ENCODE results near the gene ONECUT3.
A peak's percentile ranks its signal among the peaks of the same experiment; 100 is the strongest.

Gene ONECUT3

DNA sequence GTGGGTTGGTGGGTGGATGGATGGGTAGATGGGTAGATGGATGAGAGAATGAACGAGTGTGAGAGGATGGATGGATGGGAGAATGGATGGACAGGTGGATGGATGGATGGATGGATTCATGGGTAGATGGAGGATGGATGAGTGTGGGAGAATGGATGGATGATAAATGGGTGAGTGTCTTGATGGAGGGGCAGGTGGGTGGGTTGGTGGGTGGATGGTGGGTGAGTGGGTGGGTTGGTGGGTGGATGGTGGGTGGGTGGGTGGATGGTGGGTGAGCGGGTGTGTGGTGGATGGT, 35.4 kb upstream of the ONECUT3 start:
- DNase-seq, result no peak
- Histone ChIP-seq H3K4me3 (ENCODE audit: insufficient read depth in 1 of 2, low read depth in 1 of 2, low read length in 2 of 2) (no peak overlapping the region), H3K79me1 (replicated peaks; ENCODE audit: low read length, poor library complexity, severe bottlenecking) (no peaks in the 10 kb centered on the region), H3K27me3 (ENCODE audit: control insufficient read depth in 1 of 2, insufficient read depth in 1 of 2, low read length in 2 of 2) (peaks cover 49 to 61% of the 10 kb centered on the region in 2 experiments), H3K9me3 (ENCODE audit: control insufficient read depth, low read length) (peaks cover 8% of the 10 kb centered on the region), H3K4me1 (ENCODE audit: control insufficient read depth, insufficient read depth, low read depth, low read length) (peaks cover 5% of the 10 kb centered on the region), H3K27ac (ENCODE audit: low read length, poor library complexity, severe bottlenecking) (no peak overlapping the region), H3K4me2 (ENCODE audit: low read length, poor library complexity, severe bottlenecking) (no peak overlapping the region), H2BK5ac (ENCODE audit: low read depth, low read length, poor library complexity, severe bottlenecking) (no peak overlapping the region), H4K91ac (ENCODE audit: low read length) (no peak overlapping the region), H3K36me3 (ENCODE audit: control insufficient read depth in 1 of 2, insufficient read depth in 2 of 2, low read depth in 1 of 2, low read length in 2 of 2) (no peaks in the 10 kb centered on the region), H2BK15ac (ENCODE audit: low read depth, poor library complexity, severe bottlenecking) (no peak overlapping the region), H3K18ac (ENCODE audit: low read depth in 1 of 2, low read length in 2 of 2) (no peak overlapping the region), H3K9ac (ENCODE audit: low read length) (no peak overlapping the region), H2BK120ac (ENCODE audit: low read depth, low read length) (no peak overlapping the region), H3K23ac (ENCODE audit: low read length in 2 of 2) (no peak overlapping the region), H3K14ac (ENCODE audit: low read length in 2 of 2) (no peak overlapping the region), H2BK12ac (ENCODE audit: low read length in 2 of 2) (no peak overlapping the region), H2AK5ac (ENCODE audit: low read length, severe bottlenecking) (no peak overlapping the region), H4K8ac (ENCODE audit: low read length) (no peak overlapping the region), H2AFZ (ENCODE audit: low read depth, low read length) (no peak overlapping the region), H3K4ac (ENCODE audit: low read depth in 1 of 2, low read length in 2 of 2) (no peak overlapping the region)
- 61% methylated on average over 1 of the region's 2 CpGs for WGBS

DNA sequence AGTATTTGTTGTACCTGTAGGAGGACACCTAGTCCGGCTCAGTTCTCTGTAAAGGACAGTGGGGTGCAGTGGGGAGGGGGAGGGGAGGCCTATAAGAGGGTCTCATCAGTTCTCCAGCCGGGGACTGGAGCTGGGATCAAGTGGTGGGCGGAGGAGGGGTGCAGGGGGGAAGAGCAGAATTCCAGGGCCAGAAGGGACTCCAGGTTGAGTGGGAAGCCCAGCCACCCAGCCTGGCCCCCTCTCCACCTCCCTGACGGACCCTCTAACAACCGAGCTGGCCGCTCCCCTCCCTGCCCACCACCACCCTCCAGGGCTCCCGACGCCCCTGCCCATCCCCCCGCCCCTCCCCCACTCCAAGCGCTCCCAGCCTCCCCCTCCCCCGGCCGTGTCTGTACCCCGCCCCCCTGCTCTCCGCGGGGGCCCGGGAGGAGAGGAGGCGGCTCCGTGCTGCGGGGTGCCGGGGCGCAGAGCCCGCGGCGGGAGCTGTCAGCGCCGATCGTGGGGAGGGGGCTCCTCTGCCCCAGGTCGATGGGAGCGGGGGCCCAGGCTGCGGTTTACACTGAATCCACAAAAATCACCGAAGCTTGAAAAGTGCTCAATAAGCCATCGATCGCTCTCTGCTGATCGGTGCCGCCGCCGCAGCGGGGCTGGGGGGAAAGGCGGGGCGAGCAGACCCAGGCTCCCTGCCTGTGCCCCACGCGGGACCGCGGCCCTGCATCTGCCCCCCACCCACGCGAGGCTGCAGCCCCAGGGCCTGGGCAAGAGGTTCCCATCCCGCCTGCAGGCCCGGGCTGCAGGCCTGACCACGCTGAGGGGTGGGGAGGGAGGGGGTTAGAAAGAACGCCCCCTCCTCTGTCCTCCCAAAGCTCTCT, 34.6 kb upstream of the ONECUT3 start:
- peaks cover 5% of the 10 kb centered on the region for H3K4me1 ChIP-seq (ENCODE audit: control insufficient read depth, insufficient read depth, low read depth, low read length)
- H3K27me3 ChIP-seq (ENCODE audit: control insufficient read depth in 1 of 2, insufficient read depth in 1 of 2, low read length in 2 of 2), result peaks cover 49 to 62% of the 10 kb centered on the region in 2 experiments
- no peak overlapping the region for H4K91ac ChIP-seq (ENCODE audit: low read length)
- no peak overlapping the region for H3K4me2 ChIP-seq (ENCODE audit: low read length, poor library complexity, severe bottlenecking)
- no peak overlapping the region for H3K27ac ChIP-seq (ENCODE audit: low read length, poor library complexity, severe bottlenecking)
- H3K4ac ChIP-seq (ENCODE audit: low read depth in 1 of 2, low read length in 2 of 2), result no peak overlapping the region
- no peaks in the 10 kb centered on the region for H3K79me1 ChIP-seq (replicated peaks; ENCODE audit: low read length, poor library complexity, severe bottlenecking)
- H3K36me3 ChIP-seq (ENCODE audit: control insufficient read depth in 1 of 2, insufficient read depth in 2 of 2, low read depth in 1 of 2, low read length in 2 of 2), result no peaks in the 10 kb centered on the region
- no peak overlapping the region for H3K18ac ChIP-seq (ENCODE audit: low read depth in 1 of 2, low read length in 2 of 2)
- H2BK120ac ChIP-seq (ENCODE audit: low read depth, low read length), result no peak overlapping the region
- H3K14ac ChIP-seq (ENCODE audit: low read length in 2 of 2), result no peak overlapping the region
- DNase-seq, result no peak
- peaks cover 8% of the 10 kb centered on the region for H3K9me3 ChIP-seq (ENCODE audit: control insufficient read depth, low read length)
- no peak overlapping the region for H2AK5ac ChIP-seq (ENCODE audit: low read length, severe bottlenecking)
- H3K9ac ChIP-seq (ENCODE audit: low read length), result no peak overlapping the region
- no peak overlapping the region for H2BK15ac ChIP-seq (ENCODE audit: low read depth, poor library complexity, severe bottlenecking)
- H2BK12ac ChIP-seq (ENCODE audit: low read length in 2 of 2), result no peak overlapping the region
- H3K23ac ChIP-seq (ENCODE audit: low read length in 2 of 2), result no peak overlapping the region
- H3K4me3 ChIP-seq (ENCODE audit: insufficient read depth in 1 of 2, low read depth in 1 of 2, low read length in 2 of 2), result no peak overlapping the region
- no peak overlapping the region for H2AFZ ChIP-seq (ENCODE audit: low read depth, low read length)
- H4K8ac ChIP-seq (ENCODE audit: low read length), result no peak overlapping the region
- 4% methylated on average over 32 of the region's 50 CpGs for WGBS
- H2BK5ac ChIP-seq (ENCODE audit: low read depth, low read length, poor library complexity, severe bottlenecking), result no peak overlapping the region

DNA sequence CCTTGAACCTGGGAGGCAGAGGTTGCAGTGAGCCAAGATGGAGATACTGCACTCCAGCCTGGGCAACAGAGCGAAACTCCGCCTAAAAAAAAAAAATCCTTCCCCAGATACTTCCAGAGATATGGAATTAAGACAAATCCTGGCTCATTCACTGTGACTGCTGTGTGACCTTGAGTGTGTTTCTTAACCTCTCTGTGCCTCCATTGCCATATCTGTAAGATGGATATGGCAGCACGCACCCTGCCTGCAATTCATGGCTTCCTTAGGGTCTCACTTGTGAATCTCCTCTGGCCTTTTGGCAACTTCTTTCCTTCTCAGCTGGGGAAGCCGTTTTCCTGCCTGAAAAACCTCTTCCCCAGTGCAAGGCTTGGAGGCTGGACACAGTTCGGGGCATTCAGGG, 33.8 kb upstream of the ONECUT3 start:
- no peak overlapping the region for H3K4me2 ChIP-seq (ENCODE audit: low read length, poor library complexity, severe bottlenecking)
- no peak overlapping the region for H3K4ac ChIP-seq (ENCODE audit: low read depth in 1 of 2, low read length in 2 of 2)
- H3K9me3 ChIP-seq (ENCODE audit: control insufficient read depth, low read length), result peaks cover 8% of the 10 kb centered on the region
- H2BK120ac ChIP-seq (ENCODE audit: low read depth, low read length), result no peak overlapping the region
- 80% methylated on average over 5 of the region's 5 CpGs for WGBS
- no peak overlapping the region for H3K18ac ChIP-seq (ENCODE audit: low read depth in 1 of 2, low read length in 2 of 2)
- H2BK15ac ChIP-seq (ENCODE audit: low read depth, poor library complexity, severe bottlenecking), result no peak overlapping the region
- no peak for DNase-seq
- no peak overlapping the region for H2AK5ac ChIP-seq (ENCODE audit: low read length, severe bottlenecking)
- no peak overlapping the region for H3K27ac ChIP-seq (ENCODE audit: low read length, poor library complexity, severe bottlenecking)
- no peak overlapping the region for H3K9ac ChIP-seq (ENCODE audit: low read length)
- H3K14ac ChIP-seq (ENCODE audit: low read length in 2 of 2), result no peak overlapping the region
- no peaks in the 10 kb centered on the region for H3K79me1 ChIP-seq (replicated peaks; ENCODE audit: low read length, poor library complexity, severe bottlenecking)
- H2BK12ac ChIP-seq (ENCODE audit: low read length in 2 of 2), result no peak overlapping the region
- peaks cover 49 to 63% of the 10 kb centered on the region in 2 experiments for H3K27me3 ChIP-seq (ENCODE audit: control insufficient read depth in 1 of 2, insufficient read depth in 1 of 2, low read length in 2 of 2)
- no peak overlapping the region for H3K4me3 ChIP-seq (ENCODE audit: insufficient read depth in 1 of 2, low read depth in 1 of 2, low read length in 2 of 2)
- H4K8ac ChIP-seq (ENCODE audit: low read length), result no peak overlapping the region
- no peaks in the 10 kb centered on the region for H3K36me3 ChIP-seq (ENCODE audit: control insufficient read depth in 1 of 2, insufficient read depth in 2 of 2, low read depth in 1 of 2, low read length in 2 of 2)
- H2BK5ac ChIP-seq (ENCODE audit: low read depth, low read length, poor library complexity, severe bottlenecking), result no peak overlapping the region
- no peak overlapping the region for H2AFZ ChIP-seq (ENCODE audit: low read depth, low read length)
- no peak overlapping the region for H4K91ac ChIP-seq (ENCODE audit: low read length)
- H3K4me1 ChIP-seq (ENCODE audit: control insufficient read depth, insufficient read depth, low read depth, low read length), result peaks cover 5% of the 10 kb centered on the region
- no peak overlapping the region for H3K23ac ChIP-seq (ENCODE audit: low read length in 2 of 2)

DNA sequence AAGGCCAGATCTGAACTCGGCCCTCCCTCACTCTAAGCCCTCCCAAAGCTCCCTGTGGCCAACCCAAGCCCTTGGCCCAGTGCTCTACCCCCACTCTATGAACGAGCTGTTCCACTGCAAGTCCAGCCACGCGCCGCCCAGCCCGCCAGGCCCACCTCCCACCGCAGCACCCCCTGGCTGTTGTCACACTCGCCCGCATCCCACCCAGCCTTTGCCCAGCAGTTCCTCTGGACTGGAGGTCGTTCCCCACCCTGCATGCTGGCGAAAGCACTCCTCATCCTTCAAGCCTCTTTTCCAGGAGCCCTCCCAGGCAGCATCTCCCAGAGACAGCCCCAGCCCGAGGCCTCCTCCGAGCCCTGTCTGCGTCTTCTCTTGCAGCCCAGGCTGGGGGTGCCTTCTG, 33.1 kb upstream of the ONECUT3 start:
- Histone ChIP-seq H3K4me1 (ENCODE audit: control insufficient read depth, insufficient read depth, low read depth, low read length) (peaks cover 7% of the 10 kb centered on the region), H4K91ac (ENCODE audit: low read length) (peak overlapping the region; percentile 12), H3K9ac (ENCODE audit: low read length) (no peak overlapping the region), H2BK12ac (ENCODE audit: low read length in 2 of 2) (no peak overlapping the region), H3K36me3 (ENCODE audit: control insufficient read depth in 1 of 2, insufficient read depth in 2 of 2, low read depth in 1 of 2, low read length in 2 of 2) (no peaks in the 10 kb centered on the region), H3K4me2 (ENCODE audit: low read length, poor library complexity, severe bottlenecking) (no peak overlapping the region), H3K4me3 (ENCODE audit: insufficient read depth in 1 of 2, low read depth in 1 of 2, low read length in 2 of 2) (no peak overlapping the region), H3K23ac (ENCODE audit: low read length in 2 of 2) (no peak overlapping the region), H3K27me3 (ENCODE audit: control insufficient read depth in 1 of 2, insufficient read depth in 1 of 2, low read length in 2 of 2) (peaks cover 49 to 66% of the 10 kb centered on the region in 2 experiments), H3K4ac (ENCODE audit: low read depth in 1 of 2, low read length in 2 of 2) (no peak overlapping the region), H3K18ac (ENCODE audit: low read depth in 1 of 2, low read length in 2 of 2) (no peak overlapping the region), H2BK120ac (ENCODE audit: low read depth, low read length) (no peak overlapping the region), H2BK5ac (ENCODE audit: low read depth, low read length, poor library complexity, severe bottlenecking) (no peak overlapping the region), H3K79me1 (replicated peaks; ENCODE audit: low read length, poor library complexity, severe bottlenecking) (no peaks in the 10 kb centered on the region), H3K14ac (ENCODE audit: low read length in 2 of 2) (no peak overlapping the region), H4K8ac (ENCODE audit: low read length) (no peak overlapping the region), H3K9me3 (ENCODE audit: control insufficient read depth, low read length) (peaks cover 8% of the 10 kb centered on the region), H2BK15ac (ENCODE audit: low read depth, poor library complexity, severe bottlenecking) (no peak overlapping the region), H3K27ac (ENCODE audit: low read length, poor library complexity, severe bottlenecking) (no peak overlapping the region), H2AK5ac (ENCODE audit: low read length, severe bottlenecking) (no peak overlapping the region), H2AFZ (ENCODE audit: low read depth, low read length) (no peak overlapping the region)
- DNase-seq, result no peak
- 53% methylated on average over 14 of the region's 14 CpGs for WGBS
